GM12878 (cell line): ENCODE measurements around the gene SLC50A1. TPM values are rescaled to one million over a fixed set of nuclear protein-coding genes. Genes with fewer than 3 reads are reported as not detected.

Experiments used
- BCL11A ChIP-seq: IDR thresholded peaks from 2 replicates; pipeline ENCODE4 v1.6.1; 2011; ENCODE audit warnings: low read depth, low read length
- CEBPZ ChIP-seq: fragments of 150-350 bp; IDR thresholded peaks from 2 replicates; pipeline ENCODE4 v1.6.1; 2016; ENCODE audit warnings: low read depth, low read length
- ELK1 ChIP-seq: IDR thresholded peaks from 2 replicates; pipeline ENCODE4 v1.6.1; 2012; ENCODE audit warnings: low read depth, low read length, improper control_type of control experiment
- ETV6 ChIP-seq, 2 experiments: fragments of 450-650 bp in 1 of 2; IDR thresholded peaks in 1 of 2; conservative IDR thresholded peaks in 1 of 2; 2 replicates each; pipeline ENCODE4 v1.6.1; 2014; ENCODE audit warnings: antibody characterized with exemption in 1 of 2, borderline replicate concordance in 1 of 2, low read depth in 1 of 2, mild to moderate bottlenecking in 1 of 2, moderate library complexity in 1 of 2
- FOXK2 ChIP-seq: fragments of 450-650 bp; IDR thresholded peaks from 2 replicates; pipeline ENCODE4 v1.6.1; 2017; ENCODE audit warnings: mild to moderate bottlenecking, moderate library complexity
- IRF5 ChIP-seq: fragments of 450-650 bp; IDR thresholded peaks from 2 replicates; pipeline ENCODE4 v1.6.1; 2017; ENCODE audit warnings: borderline replicate concordance
- KLF5 ChIP-seq: fragments of 450-650 bp; IDR thresholded peaks from 2 replicates; pipeline ENCODE4 v1.6.1; 2014; ENCODE audit warnings: mild to moderate bottlenecking; ENCODE audit not compliant: partially characterized antibody
- MYB ChIP-seq: fragments of 150-350 bp; IDR thresholded peaks from 2 replicates; pipeline ENCODE4 v1.6.1; 2014; ENCODE audit warnings: mild to moderate bottlenecking, low read depth, low read length, borderline replicate concordance
- MYC ChIP-seq: IDR thresholded peaks from 2 replicates; pipeline ENCODE4 v1.6.1; 2011; ENCODE audit warnings: mild to moderate bottlenecking, low read length, moderate library complexity, inconsistent platforms; ENCODE audit not compliant: insufficient read depth, insufficient replicate concordance, insufficient read length, severe bottlenecking
- NFYA ChIP-seq: IDR thresholded peaks from 2 replicates; pipeline ENCODE4 v1.6.1; 2011; ENCODE audit warnings: low read depth, mild to moderate bottlenecking, low read length, improper control_type of control experiment, borderline replicate concordance
- NKRF ChIP-seq: fragments of 450-650 bp; conservative IDR thresholded peaks from 2 replicates; pipeline ENCODE4 v1.6.1; 2017; ENCODE audit warnings: mild to moderate bottlenecking, moderate library complexity
- RBBP5 ChIP-seq: fragments of 200-600 bp; sonication (generic); conservative IDR thresholded peaks from 2 replicates; pipeline ENCODE4 v1.6.1; 2016
- TAF1 ChIP-seq: IDR thresholded peaks from 2 replicates; pipeline ENCODE4 v1.6.1; 2011; ENCODE audit warnings: mild to moderate bottlenecking, low read depth, low read length, borderline replicate concordance
- ZBTB11 ChIP-seq: fragments of 450-650 bp; formaldehyde crosslinking; IDR thresholded peaks from 2 replicates; pipeline ENCODE4 v1.5.0; 2022; ENCODE audit warnings: mild to moderate bottlenecking, missing genetic modification characterization
- ZNF384 ChIP-seq: IDR thresholded peaks from 2 replicates; pipeline ENCODE4 v1.6.1; 2012; ENCODE audit warnings: low read depth, mild to moderate bottlenecking, low read length, improper control_type of control experiment, borderline replicate concordance
- polyA plus RNA-seq, 11 experiments: library from polyadenylated mRNA; depleted of rRNA in 4 of 11; unstranded in 6 of 11; stranded (reverse) in 5 of 11; fragments of >200 nt; fragmentation: Nextera tagmentation in 4 of 11; fragmentation: Illumina TruSeq in 1 of 11; extraction: Ambion mirVana in 4 of 11; extraction: Trizol in 1 of 11; gene quantifications; 1 replicate in 1 of 11; 2 replicates in 10 of 11; pipeline versions ENCODE4 v1.2.1 to v1.2.3, GENCODE V29; 2011 to 2016; ENCODE audit warnings: inconsistent platforms in 2 of 11, missing spikeins in 2 of 11, low read depth in 1 of 11
- total RNA-seq, 4 experiments: library from RNA; depleted of rRNA in 3 of 4; stranded (reverse); fragments of >200 nt in 3 of 4; fragmentation: Illumina TruSeq in 1 of 4; extraction: Trizol in 1 of 4; gene quantifications; 2 replicates each; pipeline versions ENCODE4 v1.2.1 to v1.2.3, GENCODE V29; 2013 to 2021

Gene SLC50A1
- total and polyA plus RNA-seq, 10 of the 15 experiments (the other 5 are each of a cell fraction or from before 2014, with no cell fraction given): 32.5 to 85.6 (median 54.0) TPM

GRCh38 chr1:155135415-155136028 lies at the start of gene SLC50A1 (continued):
- TF ChIP-seq CEBPZ: no peak
- TF ChIP-seq ZNF384: no peak
- no peak for TF ChIP-seq RBBP5
- peak; percentile 77 for TF ChIP-seq ELK1
- no peak for TF ChIP-seq FOXK2
- TF ChIP-seq MYC: no peak
- TF ChIP-seq TAF1: peak; percentile 60; the same call in 1 of the 2 replicates
- TF ChIP-seq ZBTB11: no peak
- TF ChIP-seq BCL11A: no peak
- TF ChIP-seq KLF5: peak; percentile 66
- TF ChIP-seq NFYA: no peak
- no peak for TF ChIP-seq ETV6 (conservative IDR thresholded peaks at IDR 0.05 in 1 of 2, IDR thresholded peaks at IDR 0.05 in 1 of 2; ENCODE audit: borderline replicate concordance in 1 of 2, low read depth in 1 of 2)
- no peak; the same call in 1 of the 2 replicates for TF ChIP-seq NKRF
- no peak for TF ChIP-seq IRF5
- no peak for TF ChIP-seq MYB
